GM19452 (cell line): ENCODE measurements around the gene ARL15.

Experiments
- ATAC-seq: cut with Tn5 transposase; IDR thresholded peaks from one replicate; pipeline ENCODE4 v1.9.1; 2021; ENCODE audit not compliant: unreplicated experiment

The ARL15 gene

DNA sequence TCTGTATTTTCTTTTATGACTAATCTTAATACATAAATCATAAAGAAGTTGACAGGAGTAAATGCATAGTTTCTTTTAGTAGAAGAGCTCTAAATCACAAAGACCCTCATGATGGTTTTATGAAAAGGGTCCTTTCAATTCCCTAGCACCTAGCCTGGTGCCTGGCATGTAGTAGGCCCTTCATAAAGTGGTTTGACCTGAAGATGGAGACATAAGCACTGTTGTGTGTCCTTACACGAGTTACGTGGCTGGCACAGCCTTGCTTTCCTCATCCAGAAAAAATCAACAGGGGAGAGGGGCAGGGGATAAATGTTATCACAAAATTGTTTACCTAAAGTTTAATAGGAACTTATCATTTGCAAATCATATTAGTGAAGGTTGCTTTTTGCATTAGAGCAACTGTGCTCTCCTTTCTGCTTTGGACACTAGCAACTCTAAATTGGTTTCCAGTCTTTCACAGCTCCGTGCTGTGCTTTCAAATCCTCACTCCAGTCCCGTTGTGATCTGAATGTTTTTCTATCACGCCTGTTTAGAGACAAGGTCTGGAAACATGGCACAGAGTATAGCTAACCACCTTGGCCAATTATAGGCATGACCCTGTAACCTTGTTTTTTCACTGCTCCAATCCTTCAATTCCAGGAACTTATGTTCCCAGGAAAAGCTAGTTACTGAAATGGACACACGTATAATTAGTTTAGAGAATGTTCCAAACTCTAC lies 55.7 kb downstream of the ARL15 start:
- ATAC-seq: no peak

DNA sequence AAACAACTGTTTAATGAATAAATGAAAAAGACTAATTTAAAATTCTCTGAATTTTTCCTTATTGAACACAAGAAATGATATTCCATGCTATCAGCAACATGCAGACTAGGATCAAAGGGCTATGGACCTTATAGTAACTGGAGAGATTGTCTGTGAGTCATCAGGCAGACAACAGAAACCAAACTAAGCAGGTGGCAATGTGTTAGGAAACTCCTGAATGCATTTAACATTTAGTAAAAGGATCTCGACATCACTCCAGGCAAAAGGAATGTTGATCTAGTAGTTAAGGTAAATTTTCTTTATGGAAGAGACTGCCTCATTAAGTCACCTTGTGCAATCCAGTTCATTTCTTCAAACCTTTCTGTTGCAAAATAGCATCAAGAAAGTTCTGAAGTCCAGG lies 58.4 kb downstream of the ARL15 start:
- ATAC-seq: no peak

DNA sequence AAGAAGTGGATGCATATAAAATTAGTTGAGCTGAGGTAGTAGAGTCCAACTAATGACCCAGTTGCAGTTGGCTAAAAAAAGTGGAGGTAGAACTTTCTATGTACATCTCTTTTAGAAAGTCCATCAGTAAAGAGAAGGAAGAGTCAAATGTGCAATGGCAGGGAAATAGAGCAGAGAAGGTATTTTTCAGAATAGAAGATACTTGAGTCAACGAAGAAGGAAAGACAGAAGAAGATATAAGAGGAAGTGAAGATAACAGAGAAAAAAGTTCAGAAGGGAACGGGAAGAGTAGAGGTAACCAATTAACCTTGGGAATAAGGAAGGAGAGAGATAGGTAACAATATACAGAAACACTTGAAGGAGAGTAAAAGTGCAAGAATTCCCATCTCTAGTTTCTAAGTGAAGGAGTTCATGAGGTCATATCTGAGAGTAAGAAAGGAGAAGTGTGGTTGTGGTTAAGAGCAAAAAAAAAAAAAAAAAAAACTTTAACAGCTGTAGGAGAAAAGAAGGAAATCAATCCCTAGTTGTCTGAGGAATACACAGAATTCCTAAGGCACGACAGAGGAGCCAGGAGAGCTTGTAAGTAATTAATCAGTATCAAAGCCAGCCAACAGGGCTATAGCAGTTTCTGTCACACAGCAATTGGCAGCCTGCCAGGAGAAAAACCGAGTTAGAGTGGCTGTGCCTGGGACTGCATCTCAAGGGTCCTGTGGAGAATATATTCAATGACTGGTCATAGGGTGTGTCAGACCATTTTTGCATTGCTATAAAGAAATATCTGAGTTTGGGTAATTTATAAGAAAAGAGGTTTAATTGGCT lies 61.0 kb downstream of the ARL15 start:
- peak; percentile 60 for ATAC-seq

DNA sequence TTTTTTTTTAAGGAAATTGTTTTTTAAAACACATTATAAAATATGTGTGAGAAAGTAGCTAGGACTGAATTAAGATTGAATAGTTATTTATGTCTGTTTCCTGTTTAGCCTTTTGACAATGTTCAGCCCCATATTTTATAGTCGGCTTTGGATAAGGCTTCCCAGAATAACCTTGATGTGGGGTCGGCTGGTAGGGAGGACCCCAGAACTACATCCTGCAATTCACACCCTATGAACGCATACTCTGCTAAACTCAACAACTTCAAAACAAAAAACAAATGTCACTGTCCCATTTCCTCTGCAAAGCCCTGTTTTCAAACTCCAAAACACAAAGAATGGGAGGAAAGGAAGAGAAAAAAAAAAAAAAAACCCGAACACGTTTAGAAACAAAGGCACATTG lies 63.1 kb downstream of the ARL15 start:
- ATAC-seq: no peak

GRCh38 chr5:54243483-54244080 lies 66.8 kb downstream of the ARL15 start:
- no peak for ATAC-seq

DNA sequence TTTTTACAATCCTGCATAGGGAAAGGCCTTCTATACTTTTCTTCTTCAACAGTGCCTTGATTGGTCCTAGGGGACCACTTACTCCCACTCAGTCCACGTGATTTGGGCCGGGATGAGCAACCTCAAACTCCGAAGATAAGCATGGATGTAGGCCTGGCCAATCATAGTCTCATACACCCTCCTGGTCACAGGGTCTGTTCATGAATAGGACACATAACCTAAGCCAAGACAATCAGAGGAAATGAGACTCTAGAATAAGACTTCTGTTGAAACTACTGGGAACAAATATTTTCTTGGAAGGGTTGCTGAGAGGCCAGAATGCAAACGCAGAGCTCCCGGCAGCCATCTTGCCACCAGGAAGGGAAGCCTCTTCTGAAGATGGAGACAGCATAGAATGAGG lies 68.1 kb downstream of the ARL15 start:
- no peak for ATAC-seq

DNA sequence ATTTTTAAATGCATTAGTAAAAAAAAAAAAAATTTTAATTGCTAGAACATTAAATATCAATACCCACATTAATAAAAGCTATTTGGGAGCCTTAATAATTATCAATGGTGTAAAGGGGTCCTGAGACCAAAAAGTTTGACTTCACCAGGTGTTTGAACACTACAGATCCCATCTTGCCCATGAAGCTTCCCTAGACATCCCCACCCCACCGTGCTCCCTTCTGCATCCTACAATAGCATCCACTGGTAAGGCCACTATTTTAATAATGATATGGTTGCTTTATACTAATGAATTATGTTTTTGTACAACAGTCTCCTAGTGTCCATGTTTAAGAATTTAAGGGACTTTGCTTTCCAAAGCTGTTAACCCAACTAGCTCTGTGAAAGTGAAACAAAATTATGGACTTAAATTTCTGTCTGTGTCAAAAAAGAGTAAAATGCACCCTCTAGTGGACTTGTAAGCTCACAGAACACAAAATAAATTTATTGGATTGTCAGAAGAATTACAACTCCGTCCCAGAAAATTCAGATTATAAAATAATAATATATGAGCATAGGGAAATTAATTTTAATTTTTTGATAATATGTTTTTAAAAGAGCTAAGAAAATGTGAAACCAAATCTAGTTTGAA lies 76.0 kb downstream of the ARL15 start:
- ATAC-seq: no peak

GRCh38 chr5:54230936-54231685 lies 79.3 kb downstream of the ARL15 start:
- ATAC-seq: no peak

DNA sequence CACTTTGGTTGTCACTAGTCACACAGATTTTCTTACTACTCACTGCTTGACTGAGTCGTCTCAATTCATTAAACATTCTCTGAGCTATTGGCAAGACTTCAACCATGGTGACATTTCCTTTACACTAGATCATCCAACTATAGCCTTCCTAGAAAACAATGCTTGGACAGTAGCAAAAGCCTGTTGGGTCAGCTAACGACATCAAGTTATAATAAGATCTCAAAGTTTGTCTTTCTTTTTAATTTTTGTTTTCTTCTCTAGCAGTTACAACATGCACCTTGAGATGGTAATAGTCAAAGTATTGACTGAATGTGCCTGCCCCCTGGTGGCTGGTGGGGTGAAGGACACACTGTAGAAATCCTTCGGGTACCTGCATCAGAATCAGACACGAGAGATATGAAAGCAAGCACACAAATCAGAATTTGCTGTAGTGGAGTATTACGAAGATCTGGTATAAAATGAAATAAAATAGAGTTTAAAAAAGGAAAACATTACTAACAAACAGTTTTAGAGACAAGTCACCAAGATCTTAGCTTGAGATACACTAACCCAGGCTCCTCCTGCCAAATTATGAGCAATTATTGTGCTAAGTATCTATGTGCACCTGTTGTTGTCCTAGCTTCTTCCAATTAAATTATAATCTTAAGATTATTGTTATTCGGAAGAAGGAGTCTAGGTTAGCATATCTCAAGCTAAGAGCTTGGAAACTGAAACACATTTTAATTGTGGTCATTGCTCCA lies 81.2 kb downstream of the ARL15 start:
- peak; percentile 94 for ATAC-seq

- no peak for ATAC-seq
Measured at GRCh38 chr5:54227759-54228158, 82.6 kb downstream of the ARL15 start.

- no peak for ATAC-seq
Measured at GRCh38 chr5:54227109-54227508, 83.3 kb downstream of the ARL15 start.

GRCh38 chr5:54226215-54226614 lies 84.2 kb downstream of the ARL15 start:
- ATAC-seq: no peak

GRCh38 chr5:54224103-54224826 lies 86.1 kb downstream of the ARL15 start:
- no peak for ATAC-seq

DNA sequence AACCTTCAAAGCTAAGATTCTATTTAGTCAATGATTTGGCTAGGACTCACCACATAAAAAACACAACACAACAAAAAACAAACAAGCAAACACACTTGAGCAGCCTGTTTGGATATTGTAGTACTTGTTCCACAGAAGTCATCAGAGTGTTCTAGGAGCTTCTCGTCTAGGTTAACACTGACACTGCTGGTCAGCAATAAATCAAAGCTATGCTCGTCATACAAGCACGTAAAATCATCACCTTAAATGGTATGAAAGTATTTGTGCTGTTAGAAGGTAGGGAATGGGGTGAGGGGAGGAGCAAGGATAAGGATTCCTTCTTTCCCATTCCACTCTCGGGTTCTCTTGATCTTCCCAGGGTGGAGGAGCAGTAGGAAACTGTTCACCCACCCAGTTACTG lies 88.0 kb downstream of the ARL15 start:
- no peak for ATAC-seq

GRCh38 chr5:54221135-54221534 lies 89.2 kb downstream of the ARL15 start:
- no peak for ATAC-seq

- no peak for ATAC-seq
Measured at GRCh38 chr5:54220230-54221040, 89.9 kb downstream of the ARL15 start.

DNA sequence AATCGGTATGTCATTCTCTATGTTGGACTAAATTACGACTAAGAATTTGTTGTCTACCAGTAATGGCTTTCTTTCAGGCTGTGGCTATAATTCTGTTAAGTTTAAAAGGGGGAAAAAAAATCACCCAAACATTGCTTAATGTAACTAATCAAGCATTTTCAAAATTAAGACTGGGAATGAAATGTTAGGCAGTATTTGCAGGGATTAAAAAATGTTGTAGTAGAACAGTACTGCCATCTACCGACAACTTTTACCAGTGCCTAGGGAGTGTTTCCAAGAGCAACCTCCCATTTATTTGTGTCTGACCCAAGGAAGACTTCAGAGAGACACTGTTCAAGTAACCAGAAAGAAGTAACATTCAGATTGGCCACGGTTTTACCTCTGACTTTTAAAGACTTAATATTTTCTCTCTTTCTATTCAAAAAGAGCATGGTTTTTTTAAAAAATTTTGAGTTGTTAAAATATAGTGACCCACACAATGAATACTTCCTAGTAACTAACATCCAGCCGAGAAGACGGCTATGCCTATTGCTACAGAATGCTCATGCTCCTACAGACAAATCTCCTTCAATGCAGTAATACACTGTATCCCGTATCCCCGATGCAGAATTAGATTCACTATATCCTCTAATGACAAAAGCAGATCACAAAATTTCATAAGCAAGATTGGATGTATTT lies 92.4 kb downstream of the ARL15 start:
- no peak for ATAC-seq

- no peak for ATAC-seq
Measured at GRCh38 chr5:54215233-54215736, 95.1 kb downstream of the ARL15 start.
